22Rv1 (cell line): ENCODE results near the gene OBP2B.

Source experiments
- CTCF ChIP-seq: fragments of 450-650 bp; IDR thresholded peaks from 2 replicates; pipeline ENCODE4 v1.5.1; 2017; ENCODE audit warnings: mild to moderate bottlenecking
- ZFX ChIP-seq: fragments of 450-650 bp; IDR thresholded peaks from 2 replicates; pipeline ENCODE4 v1.6.1; 2017; ENCODE audit warnings: antibody characterized with exemption, borderline replicate concordance

- no peak for TF ChIP-seq ZFX
- TF ChIP-seq CTCF: no peak
These were observed 15.7 kb upstream of the OBP2B start for GRCh38 chr9:133224762-133225161.
